Activated CD4-positive, alpha-beta T cell treated with anti-CD3 and anti-CD28 coated beads for 36 hours (primary cell): ENCODE data around the gene NAV3. TPM values are rescaled to one million over a fixed set of nuclear protein-coding genes. Genes with fewer than 3 reads are reported as not detected.
A peak's percentile ranks its signal among the peaks of the same experiment; 100 is the strongest.
"Not testable (repeated sequence)": the region's sequence is repeated elsewhere in the genome, so short reads cannot be mapped to it uniquely, and the experiment has no call there.

Experiments
- ATAC-seq: fragments of 200-7000 bp; cut with Tn5 transposase; one replicate; pipeline ENCODE4 v1.10.0; 2021; ENCODE audit warnings: mild to moderate bottlenecking, moderate library complexity
- CTCF ChIA-PET: fragments of 350-600 bp; sonication (Branson Sonifier 250); formaldehyde crosslinking; loops from one replicate; lab custom pipeline; 2021; ENCODE audit warnings: antibody characterized with exemption; lab: Charles Lee
- POLR2A ChIA-PET: fragments of 350-600 bp; sonication (Branson Sonifier 250); formaldehyde crosslinking; loops from one replicate; lab custom pipeline; 2021; ENCODE audit warnings: antibody characterized with exemption, inconsistent platforms; lab: Charles Lee
- DNase-seq: peaks from one replicate; pipeline ENCODE4 v3.0.0-alpha.2; 2020
- H3K27ac Mint-ChIP-seq: one replicate; pipeline ENCODE4 v1.8.0; 2021; ENCODE audit warnings: mixed read lengths
- H3K27me3 Mint-ChIP-seq: one replicate; pipeline ENCODE4 v1.8.0; 2021; ENCODE audit warnings: mixed read lengths
- H3K36me3 Mint-ChIP-seq: one replicate; pipeline ENCODE4 v1.8.0; 2021; ENCODE audit warnings: low read depth, mixed read lengths
- H3K4me1 Mint-ChIP-seq: one replicate; pipeline ENCODE4 v1.8.0; 2021; ENCODE audit warnings: mixed read lengths
- H3K4me3 Mint-ChIP-seq: one replicate; pipeline ENCODE4 v1.8.0; 2021; ENCODE audit warnings: mild to moderate bottlenecking, moderate library complexity, mixed read lengths
- H3K9me3 Mint-ChIP-seq: one replicate; pipeline ENCODE4 v1.8.0; 2021; ENCODE audit warnings: low read depth, mixed read lengths
- intact Hi-C, 2 experiments: fragments of 100-400 bp; cut with DNase I in 1 of 2; cut with micrococcal nuclease in 1 of 2; formaldehyde crosslinking; loops; one replicate each; pipeline versions ENCODE4 v1.14.2 to v1.15.1; 2022 to 2024; cut with DNase I, micrococcal nuclease
- total RNA-seq, 2 experiments: library from RNA; stranded (reverse); gene quantifications; one replicate each; pipeline ENCODE4 v1.2.3, GENCODE V29; 2021

Gene NAV3
- total RNA-seq, 2 experiments from 2014 or later, result not detected

DNA sequence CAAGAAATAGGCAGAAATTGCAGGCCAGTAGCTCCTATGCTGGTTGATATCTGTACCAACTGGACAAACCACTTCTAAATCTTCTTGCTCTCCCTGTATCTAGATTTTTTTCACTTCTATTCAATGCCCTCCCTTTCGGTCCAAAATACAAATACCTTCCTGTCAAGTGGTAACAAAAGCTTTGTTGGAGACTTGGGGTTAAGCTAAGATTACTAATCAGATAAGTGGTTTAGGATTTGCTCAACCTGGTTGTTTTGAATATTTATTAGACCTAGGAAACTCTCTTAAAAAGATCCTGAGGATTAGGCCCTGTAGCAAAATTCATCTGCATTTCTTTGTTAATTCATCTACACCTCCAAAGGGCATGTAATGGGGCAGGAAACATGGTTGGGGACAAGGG lies 410.1 kb downstream of the NAV3 start:
- Mint-ChIP-seq H3K36me3 (no peaks in the 10 kb centered on the region), H3K9me3 (no peaks in the 10 kb centered on the region), H3K27me3 (no peaks in the 10 kb centered on the region), H3K4me3 (no peak overlapping the region), H3K27ac (no peak overlapping the region), H3K4me1 (no peaks in the 10 kb centered on the region)
- DNase-seq, result no peak
- ATAC-seq, result no peak
- intact Hi-C loops, result no loop called here
- ChIA-PET POLR2A (no interaction called here), CTCF (interaction anchor here (0.6 kb wide), 1 partner anchor 1138 kb away, joined by 4 read pairs; no protein-coding TSS in a partner anchor)

DNA sequence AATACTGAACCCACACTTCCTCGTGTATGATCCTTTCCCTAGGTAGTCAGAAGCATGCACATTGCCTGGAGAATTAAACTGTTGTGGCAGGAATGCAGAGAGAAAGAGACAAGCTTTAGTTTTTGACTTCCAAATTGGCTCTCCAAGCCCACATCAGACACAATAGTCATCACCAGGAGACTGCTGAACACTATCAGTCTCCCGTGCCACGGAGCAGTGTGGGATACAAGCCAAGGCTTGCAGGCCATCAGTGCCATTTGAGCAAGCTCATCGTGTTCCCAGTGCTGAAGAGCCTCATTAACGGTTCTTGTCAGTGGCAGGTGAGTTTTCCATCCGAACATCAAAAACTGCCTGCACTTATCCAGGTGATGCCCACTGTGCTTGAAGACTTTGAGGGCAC lies 410.8 kb downstream of the NAV3 start:
- no peak overlapping the region for H3K27ac Mint-ChIP-seq
- no peaks in the 10 kb centered on the region for H3K4me1 Mint-ChIP-seq
- no peak overlapping the region for H3K4me3 Mint-ChIP-seq
- H3K9me3 Mint-ChIP-seq, result no peaks in the 10 kb centered on the region
- no peak for DNase-seq
- no peaks in the 10 kb centered on the region for H3K27me3 Mint-ChIP-seq
- intact Hi-C loops, result no loop called here
- ATAC-seq, result no peak
- ChIA-PET CTCF (no interaction called here), POLR2A (no interaction called here)
- H3K36me3 Mint-ChIP-seq, result no peaks in the 10 kb centered on the region

DNA sequence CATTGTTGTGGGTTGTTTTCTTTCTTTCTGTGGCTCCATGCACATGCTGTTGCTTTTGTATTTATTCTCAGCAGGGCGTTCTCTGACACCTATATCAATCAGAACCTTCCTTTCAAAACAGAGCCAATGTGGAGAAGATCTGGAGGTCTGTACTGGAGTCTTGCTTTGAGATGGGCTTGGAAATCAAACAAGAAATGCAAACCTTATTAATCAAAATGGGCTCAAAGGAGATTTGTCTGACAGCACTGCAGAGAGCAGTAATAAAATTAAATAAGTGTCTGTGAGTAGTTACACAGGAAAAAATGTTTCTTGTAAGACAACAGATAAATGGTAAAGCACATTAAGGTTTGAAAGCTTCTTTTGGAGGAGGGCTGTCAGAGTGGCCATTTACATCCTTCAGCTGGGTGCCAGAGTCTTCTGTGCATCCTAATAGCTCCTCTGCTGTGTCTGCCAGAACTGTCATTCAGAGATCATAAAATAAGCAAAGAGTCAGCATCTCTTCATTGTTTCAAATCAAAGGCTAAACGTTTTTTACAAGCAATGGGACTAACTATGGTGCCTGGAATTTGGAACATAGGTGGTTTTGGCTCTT lies 414.3 kb downstream of the NAV3 start:
- H3K36me3 Mint-ChIP-seq, result no peaks in the 10 kb centered on the region
- H3K4me1 Mint-ChIP-seq, result no peaks in the 10 kb centered on the region
- no peak overlapping the region for H3K27ac Mint-ChIP-seq
- intact Hi-C loops, result no loop called here
- H3K9me3 Mint-ChIP-seq, result no peaks in the 10 kb centered on the region
- DNase-seq, result no peak
- H3K4me3 Mint-ChIP-seq, result no peak overlapping the region
- ChIA-PET POLR2A (no interaction called here), CTCF (no interaction called here)
- no peaks in the 10 kb centered on the region for H3K27me3 Mint-ChIP-seq
- no peak for ATAC-seq

- intact Hi-C loops, result no loop called here
- Mint-ChIP-seq H3K4me3 (no peak overlapping the region), H3K27ac (no peak overlapping the region), H3K9me3 (peaks cover 3% of the 10 kb centered on the region), H3K27me3 (no peaks in the 10 kb centered on the region), H3K36me3 (no peaks in the 10 kb centered on the region), H3K4me1 (no peaks in the 10 kb centered on the region)
- ChIA-PET POLR2A (no interaction called here), CTCF (no interaction called here)
- no peak for DNase-seq
- ATAC-seq, result peak; percentile 57
Measured at GRCh38 chr12:78248321-78248720, 417.6 kb downstream of the NAV3 start.

GRCh38 chr12:78249578-78249977 lies 418.9 kb downstream of the NAV3 start:
- ChIA-PET CTCF (no interaction called here), POLR2A (no interaction called here)
- no peak for ATAC-seq
- Mint-ChIP-seq H3K27me3 (no peaks in the 10 kb centered on the region), H3K36me3 (no peaks in the 10 kb centered on the region), H3K27ac (no peak overlapping the region), H3K9me3 (peaks cover 3% of the 10 kb centered on the region), H3K4me1 (no peaks in the 10 kb centered on the region), H3K4me3 (no peak overlapping the region)
- intact Hi-C loops, result no loop called here
- DNase-seq, result no peak

DNA sequence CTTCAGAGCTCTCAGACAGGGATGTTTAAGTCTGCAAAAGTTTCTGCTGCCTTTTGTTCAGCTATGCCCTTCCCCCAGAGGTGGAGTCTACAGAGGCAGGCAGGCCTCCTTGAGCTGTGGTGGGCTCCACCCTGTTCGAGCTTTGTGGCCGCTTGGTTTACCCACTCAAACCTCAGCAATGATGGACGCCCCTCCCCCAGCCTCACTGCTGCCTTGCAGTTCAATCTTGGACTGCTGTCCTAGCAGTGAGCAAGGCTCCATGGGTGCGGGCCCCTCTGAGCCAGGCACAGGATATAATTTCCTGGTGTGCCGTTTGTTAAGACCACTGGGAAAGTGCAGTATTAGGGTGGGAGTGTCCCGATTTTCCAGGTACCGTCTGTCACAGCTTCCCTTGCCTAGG lies 427.0 kb downstream of the NAV3 start:
- ATAC-seq, CTCF ChIA-PET, H3K4me1 Mint-ChIP-seq, H3K27me3 Mint-ChIP-seq, DNase-seq, H3K36me3 Mint-ChIP-seq, intact Hi-C loops, H3K27ac Mint-ChIP-seq, H3K9me3 Mint-ChIP-seq, H3K4me3 Mint-ChIP-seq: not testable (repeated sequence)
- POLR2A ChIA-PET, result interaction anchor here (0.6 kb wide), 1 partner anchor 1140 kb away, joined by 3 read pairs; no protein-coding TSS in a partner anchor

- CTCF ChIA-PET, result no interaction called here
- H3K9me3 Mint-ChIP-seq, result peaks cover 8% of the 10 kb centered on the region
- intact Hi-C loops, result no loop called here
- no peaks in the 10 kb centered on the region for H3K36me3 Mint-ChIP-seq
- no peaks in the 10 kb centered on the region for H3K4me1 Mint-ChIP-seq
- ATAC-seq (no peak), DNase-seq (no peak)
- H3K27ac Mint-ChIP-seq, result no peak overlapping the region
- H3K4me3 Mint-ChIP-seq, result no peak overlapping the region
- POLR2A ChIA-PET, result no interaction called here
- H3K27me3 Mint-ChIP-seq, result no peaks in the 10 kb centered on the region
Measured at GRCh38 chr12:78260976-78261375, 430.3 kb downstream of the NAV3 start.

- Mint-ChIP-seq H3K9me3 (peaks cover 4% of the 10 kb centered on the region), H3K27ac (no peak overlapping the region), H3K27me3 (no peaks in the 10 kb centered on the region), H3K4me1 (no peaks in the 10 kb centered on the region), H3K36me3 (no peaks in the 10 kb centered on the region), H3K4me3 (no peak overlapping the region)
- ChIA-PET POLR2A (no interaction called here), CTCF (no interaction called here)
- ATAC-seq, result no peak
- DNase-seq, result no peak
- intact Hi-C loops, result no loop called here
Measured at GRCh38 chr12:78261901-78262300, 431.2 kb downstream of the NAV3 start.
